ENCODE data around the gene CCNL2.

- no peak for TF ChIP-seq CTCF (tag by site-specific recombination; IDR thresholded peaks at IDR 0.05)
- TF ChIP-seq SP7 (tag by site-specific recombination; IDR thresholded peaks at IDR 0.05), result no peak
- TF ChIP-seq ZBTB7A (tag by site-specific recombination; IDR thresholded peaks at IDR 0.05; ENCODE audit: low read depth), result no peak
- no peak for TF ChIP-seq ZBTB49 (tag by site-specific recombination; IDR thresholded peaks at IDR 0.05; ENCODE audit: low read depth)
- TF ChIP-seq ZNF561 (tag by site-specific recombination; IDR thresholded peaks at IDR 0.05; ENCODE audit: borderline replicate concordance), result no peak
- TF ChIP-seq ZNF202 (tag by site-specific recombination; IDR thresholded peaks at IDR 0.05; ENCODE audit: borderline replicate concordance), result no peak
- no peak for TF ChIP-seq ZNF777 (tag by site-specific recombination; IDR thresholded peaks at IDR 0.05; ENCODE audit: borderline replicate concordance)
- no peak for TF ChIP-seq ZNF394 (tag by site-specific recombination; IDR thresholded peaks at IDR 0.05; ENCODE audit: borderline replicate concordance)
- no peak for TF ChIP-seq REST (tag by site-specific recombination; IDR thresholded peaks at IDR 0.05)
- TF ChIP-seq KLF16 (tag by site-specific recombination; IDR thresholded peaks at IDR 0.05), result no peak
- TF ChIP-seq ZNF211 (tag by site-specific recombination; IDR thresholded peaks at IDR 0.05; ENCODE audit: low read depth), result no peak
Observed at GRCh38 chr1:1411626-1412025, 12.5 kb upstream of the CCNL2 start.
